HG02884 (cell line): Measurements from ENCODE around the gene ASPDH.
"Not testable (repeated sequence)": the region's sequence is repeated elsewhere in the genome, so short reads cannot be mapped to it uniquely, and the experiment has no call there.

Source experiments
- ATAC-seq: cut with Tn5 transposase; IDR thresholded peaks from one replicate; pipeline ENCODE4 v1.9.1; 2021; ENCODE audit warnings: mild to moderate bottlenecking, moderate library complexity; ENCODE audit not compliant: unreplicated experiment

Gene ASPDH

GRCh38 chr19:50548191-50549058 lies 34.7 kb upstream of the ASPDH start:
- ATAC-seq: no peak

- ATAC-seq: no peak
Observed at GRCh38 chr19:50547385-50548190, 33.9 kb upstream of the ASPDH start.

- ATAC-seq: no peak
Observed at GRCh38 chr19:50546527-50547221, 33.0 kb upstream of the ASPDH start.

GRCh38 chr19:50542943-50543342 lies 29.2 kb upstream of the ASPDH start:
- no peak for ATAC-seq

GRCh38 chr19:50537769-50538230 lies 24.1 kb upstream of the ASPDH start:
- no peak for ATAC-seq

GRCh38 chr19:50537306-50537685 lies 23.6 kb upstream of the ASPDH start:
- no peak for ATAC-seq

- ATAC-seq: no peak
Observed at GRCh38 chr19:50536662-50537305, 23.1 kb upstream of the ASPDH start.

GRCh38 chr19:50535672-50536187 lies 22.0 kb upstream of the ASPDH start:
- no peak for ATAC-seq

GRCh38 chr19:50534478-50534877 lies 20.8 kb upstream of the ASPDH start:
- ATAC-seq: no peak

- ATAC-seq: no peak
Observed at GRCh38 chr19:50532952-50533351, 19.2 kb upstream of the ASPDH start.

- no peak for ATAC-seq
Observed at GRCh38 chr19:50531171-50531612, 17.5 kb upstream of the ASPDH start.

- not testable (repeated sequence) for ATAC-seq
Observed at GRCh38 chr19:50528052-50528451, 14.3 kb upstream of the ASPDH start.

- no peak for ATAC-seq
Observed at GRCh38 chr19:50522881-50523280, 9.2 kb upstream of the ASPDH start.

GRCh38 chr19:50520822-50521465 lies 7.2 kb upstream of the ASPDH start:
- no peak for ATAC-seq

- no peak for ATAC-seq
Observed at GRCh38 chr19:50519006-50519575, 5.4 kb upstream of the ASPDH start.

- ATAC-seq: no peak
Observed at GRCh38 chr19:50518091-50519005, 4.6 kb upstream of the ASPDH start.

- no peak for ATAC-seq
Observed at GRCh38 chr19:50517704-50518075, 4.0 kb upstream of the ASPDH start.

- ATAC-seq: no peak
Observed at GRCh38 chr19:50516964-50517703, 3.4 kb upstream of the ASPDH start.
